Smooth muscle cell of the brain vasculature (primary cell): ENCODE measurements around the gene PTPRG.

Experiments
- DNase-seq: peaks from one replicate; pipeline ENCODE4 v3.0.0-alpha.2; 2012; ENCODE audit warnings: low read depth, low spot score

PTPRG gene

GRCh38 chr3:61925721-61926120 lies 364.4 kb downstream of the PTPRG start:
- no peak for DNase-seq

DNA sequence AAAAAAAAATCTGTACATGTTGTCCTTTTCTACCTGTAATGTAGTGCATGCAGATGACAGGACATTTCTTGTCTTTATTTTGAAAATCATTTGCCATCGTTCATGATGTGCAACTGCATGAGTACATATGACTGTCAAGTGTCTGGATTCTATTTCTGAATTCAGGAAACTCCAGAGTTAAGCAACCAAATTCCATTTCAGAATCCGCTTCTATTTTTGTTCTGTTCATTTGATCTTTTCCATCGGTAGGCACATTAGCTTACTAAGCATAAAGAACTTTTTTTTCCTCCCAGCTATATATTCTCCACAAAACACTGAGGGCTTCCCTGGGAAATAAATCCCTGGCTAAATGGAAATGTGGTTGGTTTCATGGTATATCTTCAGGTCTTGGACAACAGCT lies 365.6 kb downstream of the PTPRG start:
- DNase-seq = no peak

GRCh38 chr3:61927332-61927731 lies 366.0 kb downstream of the PTPRG start:
- DNase-seq = peak; percentile 32

DNA sequence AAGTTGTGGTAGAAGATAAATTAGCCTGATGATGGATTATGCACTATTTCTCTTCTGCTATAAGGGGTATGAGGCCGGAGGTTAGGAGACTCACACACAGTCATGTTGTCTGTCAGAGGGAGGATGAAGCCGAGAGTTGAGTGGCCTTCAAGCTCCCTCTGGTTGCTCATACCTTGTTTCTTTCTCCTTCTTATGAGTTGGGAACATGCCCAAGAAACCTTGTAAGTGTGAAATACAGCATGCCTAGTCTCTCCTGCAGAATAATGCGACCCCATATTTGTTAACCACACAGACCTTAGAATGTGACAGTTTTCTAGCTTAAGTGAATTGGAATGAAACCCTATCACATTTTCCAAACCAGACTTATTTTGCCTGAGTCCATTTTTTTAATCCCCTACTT lies 366.7 kb downstream of the PTPRG start:
- no peak for DNase-seq

- DNase-seq = no peak
Measured at GRCh38 chr3:61928776-61929314, 367.5 kb downstream of the PTPRG start.

DNA sequence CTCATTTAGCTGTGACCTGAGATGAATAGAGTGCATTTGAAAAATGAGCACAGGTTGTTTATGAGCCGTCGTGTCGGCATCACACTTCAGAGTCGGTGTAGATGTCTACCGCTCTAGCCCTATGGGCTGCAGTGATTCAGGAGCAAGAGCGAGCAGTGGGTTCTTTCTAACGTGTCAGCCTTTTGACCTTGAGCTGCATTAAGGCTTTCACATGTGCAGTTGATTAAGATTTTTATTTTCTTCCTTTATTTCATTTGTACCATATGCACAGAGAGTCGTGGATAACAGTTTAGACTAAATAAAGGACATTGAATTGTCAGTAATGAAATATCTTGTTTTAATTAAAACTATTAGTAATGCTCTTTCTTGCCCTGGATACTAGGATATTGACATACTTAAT lies 368.2 kb downstream of the PTPRG start:
- DNase-seq = no peak

GRCh38 chr3:61932499-61932898 lies 371.1 kb downstream of the PTPRG start:
- no peak for DNase-seq

DNA sequence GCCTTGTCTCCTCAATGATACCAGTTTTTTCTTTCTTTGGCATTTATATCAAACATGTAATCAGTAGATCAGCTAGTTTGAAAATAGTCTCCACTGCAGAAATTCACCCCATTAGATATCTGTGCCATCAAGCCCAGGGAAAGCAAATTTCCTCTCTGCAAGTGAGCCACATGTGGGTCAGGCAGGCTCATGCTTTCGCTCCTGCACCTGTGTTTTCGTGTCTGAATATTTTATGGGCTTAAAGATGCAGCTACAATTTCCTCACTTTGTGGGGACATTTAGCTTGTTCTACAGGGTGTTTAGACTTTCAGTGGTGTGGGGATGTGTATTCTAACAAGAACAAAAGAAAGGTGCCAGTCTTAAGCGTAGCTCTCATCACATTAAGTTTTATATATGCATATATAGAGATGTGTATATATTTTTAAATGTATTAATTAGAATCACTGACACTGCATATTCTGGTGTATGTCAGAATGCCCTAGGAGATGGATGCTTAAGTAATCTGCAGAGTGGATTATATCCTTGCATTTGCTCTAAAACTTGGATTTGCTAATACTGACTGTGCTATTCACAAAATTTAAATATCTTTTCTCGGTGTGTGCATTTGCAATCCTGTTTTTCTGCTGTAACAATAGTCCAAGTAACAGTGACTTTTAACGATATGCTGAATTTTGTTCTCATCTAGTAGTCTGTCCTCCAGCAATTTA lies 372.6 kb downstream of the PTPRG start:
- no peak for DNase-seq

GRCh38 chr3:61934505-61934871 lies 373.1 kb downstream of the PTPRG start:
- DNase-seq = no peak

DNA sequence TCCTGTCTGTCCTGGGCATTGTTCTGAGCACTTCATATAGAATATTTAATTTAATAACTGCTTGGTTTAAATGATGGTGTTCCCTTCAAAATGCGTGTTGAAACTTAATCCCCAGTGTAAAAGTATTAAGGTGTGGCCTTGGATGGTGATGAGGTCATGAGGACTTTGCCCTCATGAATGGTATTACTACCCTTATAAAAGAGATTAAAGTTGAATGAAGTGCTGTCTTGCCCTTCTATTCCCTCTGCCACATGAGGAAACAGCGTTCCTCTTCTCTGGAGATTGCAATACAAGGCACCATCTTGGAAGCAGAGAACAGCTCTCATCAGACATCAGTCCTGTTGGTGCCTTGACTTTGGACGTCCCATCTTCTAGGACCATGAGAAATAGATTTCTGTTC lies 374.4 kb downstream of the PTPRG start:
- no peak for DNase-seq

GRCh38 chr3:61936344-61936937 lies 375.1 kb downstream of the PTPRG start:
- DNase-seq = no peak

- no peak for DNase-seq
Measured at GRCh38 chr3:61937477-61937876, 376.1 kb downstream of the PTPRG start.

GRCh38 chr3:61938878-61939549 lies 377.6 kb downstream of the PTPRG start:
- DNase-seq = no peak

GRCh38 chr3:61940236-61940635 lies 378.9 kb downstream of the PTPRG start:
- DNase-seq = no peak

DNA sequence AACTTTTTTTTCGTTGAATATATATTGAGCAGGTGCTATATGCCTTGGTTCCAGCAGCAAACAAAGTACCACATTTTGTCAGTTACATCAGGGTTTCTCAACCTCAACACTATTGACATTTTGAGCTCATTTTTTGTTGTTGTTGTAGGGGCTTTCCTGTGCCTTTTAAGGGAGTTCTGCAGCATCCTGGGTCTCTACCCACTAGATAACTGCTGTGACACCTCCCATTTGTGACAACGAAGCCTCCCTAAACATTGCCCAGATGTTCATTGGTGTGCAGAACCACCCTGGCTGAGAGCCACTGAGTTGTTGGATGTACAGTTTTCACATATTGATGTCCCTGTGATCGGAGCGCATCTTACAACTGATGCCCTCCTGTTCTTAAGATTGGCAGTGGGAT lies 382.6 kb downstream of the PTPRG start:
- no peak for DNase-seq

DNA sequence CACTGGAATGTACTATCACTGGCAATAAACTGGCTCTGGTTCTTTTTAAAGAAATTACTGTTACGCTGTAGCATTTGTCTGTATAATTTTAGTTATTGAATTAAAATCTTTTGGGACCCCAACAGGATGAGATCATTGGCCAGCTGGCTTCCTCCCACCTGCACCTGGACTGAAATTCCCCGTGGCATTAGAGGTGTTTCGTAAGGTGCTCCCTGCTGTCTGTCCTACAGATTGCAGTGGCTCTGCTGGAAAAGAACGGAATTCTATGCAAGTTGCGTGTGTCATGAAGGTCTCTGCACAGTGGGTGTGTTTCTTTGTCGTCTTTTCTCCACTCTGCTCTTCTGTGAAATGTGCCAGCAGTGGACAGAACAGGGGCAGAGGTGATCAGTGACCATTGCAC lies 383.4 kb downstream of the PTPRG start:
- no peak for DNase-seq

GRCh38 chr3:61945657-61946056 lies 384.3 kb downstream of the PTPRG start:
- no peak for DNase-seq

GRCh38 chr3:61946570-61947324 lies 385.4 kb downstream of the PTPRG start:
- no peak for DNase-seq

DNA sequence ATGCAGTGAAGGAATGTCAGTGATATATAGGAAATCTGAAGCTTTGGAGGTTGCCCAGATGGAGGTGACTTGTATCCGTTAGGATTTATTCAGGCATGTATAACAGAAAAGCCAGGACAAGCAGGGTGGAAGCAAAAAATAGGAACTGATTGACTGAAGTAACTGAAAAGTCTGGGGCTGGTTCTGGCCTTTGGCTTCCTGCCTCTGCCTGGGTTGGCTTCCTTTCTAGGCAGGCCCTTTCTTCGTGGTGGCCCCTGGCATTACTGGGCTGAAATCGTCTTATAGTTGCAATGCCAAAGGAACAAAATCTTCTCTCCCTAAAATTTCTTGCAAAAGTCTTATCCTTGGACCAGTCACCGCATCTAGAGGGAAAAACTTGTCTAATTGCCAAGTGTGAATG lies 386.1 kb downstream of the PTPRG start:
- DNase-seq = no peak

DNA sequence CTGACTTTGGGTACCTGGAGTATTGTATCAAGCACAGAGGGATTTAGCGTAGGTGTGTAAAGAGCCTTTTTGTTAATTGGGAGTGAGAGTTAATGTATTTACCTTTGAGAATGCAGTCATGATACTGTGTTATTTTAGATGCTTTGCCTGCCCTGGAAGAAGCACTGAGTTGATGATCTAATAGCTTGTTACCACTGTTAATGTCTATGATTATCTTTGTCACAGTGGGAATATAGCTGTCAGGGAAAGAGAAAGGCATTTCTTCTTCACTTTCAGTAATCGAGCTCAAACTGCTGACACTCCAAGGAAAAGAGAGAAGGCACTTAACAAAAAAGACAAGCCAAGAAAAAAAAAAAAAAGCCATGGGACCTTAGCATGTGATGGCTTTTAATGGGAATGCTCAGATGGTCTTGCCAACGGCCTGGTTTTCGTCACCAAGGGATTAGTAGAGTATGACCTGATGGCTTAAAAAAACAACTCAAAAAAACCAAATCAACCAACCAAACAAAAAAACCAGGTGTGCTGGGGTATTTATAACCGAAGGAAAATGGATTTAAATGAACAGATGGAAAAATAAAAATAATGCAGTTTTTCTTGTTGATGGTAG lies 387.4 kb downstream of the PTPRG start:
- DNase-seq = no peak

GRCh38 chr3:61954097-61954540 lies 392.7 kb downstream of the PTPRG start:
- no peak for DNase-seq

DNA sequence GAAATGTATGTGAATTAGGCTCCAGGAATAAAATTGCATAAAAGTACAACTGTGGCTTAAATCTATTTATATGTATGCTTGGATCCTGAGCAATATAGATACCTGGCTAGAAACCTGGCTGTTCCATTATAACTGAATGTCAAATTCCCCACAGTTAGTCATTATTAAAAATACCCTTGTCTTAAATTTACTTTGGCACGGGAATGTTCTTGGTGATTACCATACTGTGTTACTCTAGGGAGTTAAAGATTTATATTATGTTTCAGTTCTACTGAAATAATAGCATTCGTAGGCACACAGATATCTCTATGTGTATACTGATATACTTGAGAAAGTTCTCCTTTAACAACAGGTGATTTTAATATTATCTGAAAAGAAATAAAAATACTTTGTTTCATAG lies 394.1 kb downstream of the PTPRG start:
- DNase-seq = no peak
